Motor neuron (in vitro differentiated cells): Measurements from ENCODE around the gene IARS1. TPM values are rescaled to one million over a fixed set of nuclear protein-coding genes. Genes with fewer than 3 reads are reported as not detected.
A peak's percentile ranks its signal among the peaks of the same experiment; 100 is the strongest.

Source experiments
- ATAC-seq, 8 experiments: fragments of 200-7000 bp; cut with Tn5 transposase; replicated peaks in 6 of 8; 2 replicates each; pipeline ENCODE4 v1.8.0; 2021; ENCODE audit warnings: mild to moderate bottlenecking in 8 of 8, moderate library complexity in 8 of 8
- H3K27ac ChIP-seq, 2 donors: fragments of 250-450 bp; sonication (Bioruptor Pico); 2 replicates each; pipeline ENCODE4 v1.9.0; 2021; ENCODE audit warnings: antibody characterized with exemption in 2 of 2, mild to moderate bottlenecking in 2 of 2, moderate library complexity in 1 of 2
- H3K4me1 ChIP-seq, 2 donors: fragments of 250-450 bp; sonication (Bioruptor Pico); replicated peaks in 1 of 2; 2 replicates each; pipeline ENCODE4 v1.6.1; 2021; ENCODE audit warnings: antibody characterized with exemption in 2 of 2, mild to moderate bottlenecking in 2 of 2, moderate library complexity in 1 of 2
- H3K4me3 ChIP-seq, 5 donors: fragments of 250-450 bp; sonication (Bioruptor Pico); 2 replicates each; pipeline ENCODE4 v1.9.0; 2021; ENCODE audit warnings: antibody characterized with exemption in 5 of 5, mild to moderate bottlenecking in 5 of 5, moderate library complexity in 4 of 5
- whole genome bisulfite sequencing, 10 experiments: fragments of 450-650 bp; shearing (Covaris generic); methylation state at CpG; one replicate each; pipeline ENCODE4 v1.0.0; 2022; 5-methylcytosine and 5-hydroxymethylcytosine counted together
- in situ Hi-C, 9 experiments: fragments of 400-800 bp; cut with MboI; loops; one replicate each; pipeline ENCODE4 v1.15.0; 2021; ENCODE audit warnings: low sequenced_read_pairs in 9 of 9, low pct_unique_long_range_greater_than_20kb in 2 of 9; ENCODE audit not compliant: unreplicated experiment in 9 of 9
- total RNA-seq, 8 experiments: library from RNA; unstranded; fragments of 300-600 nt; gene quantifications; 2 replicates each; pipeline versions ENCODE4 v1.2.3 to v1.2.4, GENCODE V29; 2022

Gene IARS1
- total RNA-seq, 8 experiments from 2014 or later = 127 to 240 (median 200) TPM

DNA sequence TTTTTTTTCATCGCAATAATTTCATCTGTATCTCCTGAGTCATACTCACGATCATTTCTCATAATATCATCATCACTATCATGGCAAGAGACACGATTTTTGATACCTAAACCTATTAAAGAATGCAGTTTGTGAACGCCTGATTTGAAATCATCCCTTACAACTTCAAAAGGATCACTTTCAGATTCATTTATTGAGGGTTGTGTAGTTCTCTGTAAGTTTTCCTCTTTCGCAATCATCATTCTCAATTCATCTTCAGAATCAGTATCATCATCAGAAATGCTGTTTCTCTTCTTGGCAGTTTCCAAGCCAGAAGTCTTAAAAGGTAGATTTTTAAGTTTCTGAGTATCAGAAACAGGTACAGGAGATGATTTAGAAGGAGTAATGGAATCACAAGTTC is 22.0 kb upstream of the IARS1 start:
- in situ Hi-C loops = loop anchor here in 2 of 9 experiments (25.0 kb wide), 1 partner anchor 322 kb away; no protein-coding TSS in a partner anchor

DNA sequence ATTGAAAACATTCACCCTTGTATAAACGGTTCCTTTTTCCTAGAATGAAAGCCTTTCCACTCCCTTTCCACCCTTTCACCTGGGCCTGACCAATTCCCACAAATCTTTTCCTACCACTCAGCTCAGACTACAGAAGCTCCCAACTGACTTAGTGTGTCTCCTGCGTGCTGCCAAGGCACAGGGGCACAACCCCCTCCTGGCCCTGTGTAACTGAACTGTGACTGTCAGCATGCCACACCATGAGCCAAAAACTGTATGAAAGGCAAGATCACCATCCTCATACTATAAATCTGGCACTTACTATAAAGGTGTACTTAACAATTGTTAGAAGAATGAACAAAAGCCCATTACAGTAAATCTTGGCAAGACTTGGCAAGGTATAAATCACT is 20.1 kb upstream of the IARS1 start:
- Histone ChIP-seq H3K4me3 (no peak overlapping the region), H3K4me1 (no peaks in the 10 kb centered on the region), H3K27ac (no peak overlapping the region)
- WGBS, 10 experiments = 0 to 100% (median 85%) methylated on average over 1 to 2 of the region's 2 CpGs
- no peak for ATAC-seq
- in situ Hi-C loops = loop anchor here in 2 of 9 experiments (25.0 kb wide), 1 partner anchor 324 kb away; no protein-coding TSS in a partner anchor

More for the DNA sequence above, 22.0 kb upstream of the IARS1 start:
- Histone ChIP-seq H3K27ac (no peak overlapping the region), H3K4me1 (no peaks in the 10 kb centered on the region), H3K4me3 (no peak overlapping the region)
- WGBS, 10 experiments = 83 to 100% (median 97%) methylated on average over 4 to 5 of the region's 5 CpGs
- ATAC-seq = no peak

DNA sequence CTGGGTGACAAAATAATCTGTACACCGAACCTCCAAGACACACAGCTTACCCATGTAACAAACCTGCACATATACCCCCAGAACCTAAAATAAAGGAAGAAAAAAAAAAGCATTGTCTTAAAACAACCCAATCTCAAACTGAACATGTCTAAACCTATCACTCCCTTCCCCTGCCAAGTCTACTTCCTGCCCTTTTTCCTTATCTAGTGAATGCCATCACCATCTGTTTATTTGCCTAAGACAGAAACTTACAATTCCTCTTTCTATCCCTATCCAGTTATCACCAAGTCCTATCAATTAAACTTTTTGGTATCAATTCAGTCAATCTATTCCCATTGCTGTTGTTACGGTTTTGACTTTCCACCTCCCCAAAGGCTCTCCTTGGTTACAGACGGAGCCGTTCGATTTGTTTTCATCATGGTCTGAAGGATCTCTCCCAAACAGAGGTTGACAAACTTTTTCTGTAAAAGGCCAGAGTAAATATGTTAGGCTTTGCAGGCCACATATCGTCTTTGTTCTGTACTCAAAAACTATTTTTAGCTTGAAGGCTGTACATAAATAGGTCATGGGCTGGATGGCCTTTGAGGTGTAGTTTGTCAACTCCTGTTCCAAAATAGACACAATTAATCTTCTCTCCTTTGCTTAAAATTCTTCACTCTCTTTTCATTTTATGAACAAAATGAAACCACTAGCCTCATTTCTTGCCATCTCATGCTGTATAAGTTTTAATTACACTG is 19.6 kb upstream of the IARS1 start:
- Histone ChIP-seq H3K4me1 (no peaks in the 10 kb centered on the region), H3K27ac (no peak overlapping the region), H3K4me3 (no peak overlapping the region)
- ATAC-seq = no peak
- in situ Hi-C loops = loop anchor here in 2 of 9 experiments (25.0 kb wide), 1 partner anchor 324 kb away; no protein-coding TSS in a partner anchor
- WGBS, 10 experiments = 87 to 100% (median 97%) methylated on average over 2 to 6 of the region's 6 CpGs; no CpG with 5 or more reads in 1 of the 10 experiments

DNA sequence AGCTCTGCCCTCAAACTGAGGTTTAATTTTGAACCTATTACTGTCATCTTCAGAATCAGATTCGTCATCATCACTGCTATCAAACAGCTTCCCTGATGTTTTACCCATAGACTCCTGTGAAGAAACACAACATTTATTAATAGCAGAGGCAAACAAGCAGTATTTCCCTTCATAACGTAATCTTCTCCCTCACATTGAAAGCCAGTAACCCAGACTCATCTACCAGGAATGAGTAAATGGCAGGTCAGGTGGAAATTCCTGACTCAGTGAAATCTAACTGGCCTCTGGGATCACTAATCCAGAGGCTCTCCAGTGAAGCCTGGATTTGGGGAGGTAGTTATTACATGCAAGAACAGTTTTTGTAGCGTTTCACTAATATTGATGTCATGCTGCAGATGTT is 17.1 kb upstream of the IARS1 start:
- WGBS, 10 experiments = 50 to 100% (median 98%) methylated on average over 1 to 3 of the region's 3 CpGs; no CpG with 5 or more reads in 4 of the 10 experiments
- Histone ChIP-seq H3K27ac (no peak overlapping the region), H3K4me1 (no peaks in the 10 kb centered on the region), H3K4me3 (no peak overlapping the region)
- in situ Hi-C loops = loop anchor here in 2 of 9 experiments (25.0 kb wide), 1 partner anchor 327 kb away; no protein-coding TSS in a partner anchor
- ATAC-seq = no peak

DNA sequence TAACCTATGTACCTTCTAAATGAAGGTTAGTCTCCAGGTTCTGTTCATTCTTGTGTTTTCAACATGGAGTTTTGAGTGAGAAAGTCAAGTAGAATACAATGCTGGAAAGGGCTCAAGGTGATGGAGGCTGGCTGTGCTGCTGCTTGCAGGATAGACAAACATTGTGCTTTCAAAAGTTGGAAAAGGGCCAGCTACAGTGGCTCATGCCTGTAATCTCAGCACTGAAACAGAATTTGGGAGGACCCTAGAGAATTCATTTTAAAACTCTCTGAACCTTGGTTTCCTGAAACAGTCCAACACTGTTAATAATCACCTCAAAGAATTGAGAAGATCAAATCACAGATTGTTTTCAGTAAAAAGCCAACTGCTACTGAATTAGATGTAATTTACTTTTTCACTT is 15.4 kb upstream of the IARS1 start:
- H3K27ac ChIP-seq = no peak overlapping the region
- no peaks in the 10 kb centered on the region for H3K4me1 ChIP-seq
- ATAC-seq = no peak
- in situ Hi-C loops = loop anchor here in 2 of 9 experiments (25.0 kb wide), 1 partner anchor 328 kb away; no protein-coding TSS in a partner anchor
- H3K4me3 ChIP-seq = no peak overlapping the region

DNA sequence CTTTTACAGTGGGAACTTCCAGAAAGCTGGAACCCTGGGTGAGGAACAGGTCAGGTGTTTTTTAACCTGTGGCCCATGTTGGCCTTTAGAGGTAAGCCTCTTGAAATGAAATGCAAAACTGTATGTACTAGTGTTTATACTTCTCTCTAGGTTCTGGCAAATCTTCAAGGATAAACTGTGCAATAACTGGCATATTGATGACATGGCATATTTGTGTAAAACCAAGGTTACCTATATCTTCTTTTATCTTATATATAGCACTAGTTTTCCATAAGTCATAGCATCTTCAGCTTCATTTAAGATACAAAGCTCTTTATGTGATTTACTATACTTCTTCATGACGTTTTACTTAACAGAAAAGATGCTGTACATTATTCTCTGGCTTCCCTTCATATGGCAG is 7.4 kb upstream of the IARS1 start:
- no peak overlapping the region for H3K27ac ChIP-seq
- WGBS, 10 experiments = 17 to 100% (median 75%) methylated on average over 1 of the region's 1 CpG; no CpG with 5 or more reads in 1 of the 10 experiments
- H3K4me1 ChIP-seq = peaks cover 0 to 1% of the 10 kb centered on the region in 2 donors

DNA sequence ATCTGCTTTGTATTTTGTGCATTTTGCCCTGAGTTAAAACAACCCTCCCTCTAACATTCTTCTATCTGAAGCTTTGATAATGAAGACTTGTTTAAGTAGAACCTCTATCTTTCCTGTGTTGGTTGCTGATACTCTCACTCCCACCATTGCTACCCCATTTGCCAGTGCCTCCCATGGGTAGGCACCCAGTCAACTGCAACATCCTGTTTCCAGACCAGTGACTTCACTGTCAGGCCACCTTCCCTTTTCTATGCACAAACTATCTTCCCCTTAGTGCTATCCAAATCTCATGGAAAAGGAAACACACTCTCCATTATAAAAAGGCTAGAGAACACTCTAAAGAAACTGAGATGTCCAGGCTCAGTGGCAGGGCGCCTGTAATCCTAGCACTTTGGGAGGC is 5.6 kb upstream of the IARS1 start:
- peaks cover 12 to 13% of the 10 kb centered on the region in 2 donors for H3K4me1 ChIP-seq
- 17 to 67% (median 54%) methylated on average over 1 of the region's 1 CpG; no CpG with 5 or more reads in 4 of the 10 experiments for WGBS, 10 experiments
- in situ Hi-C loops = loop anchor here in 1 of 9 experiments (25.0 kb wide), 1 partner anchor 338 kb away; no protein-coding TSS in a partner anchor
- no peak overlapping the region for H3K27ac ChIP-seq
- no peak for ATAC-seq
- H3K4me3 ChIP-seq = no peak overlapping the region

More for the DNA sequence above, 7.4 kb upstream of the IARS1 start:
- no peak overlapping the region for H3K4me3 ChIP-seq
- in situ Hi-C loops = loop anchor here in 2 of 9 experiments (25.0 kb wide), 1 partner anchor 336 kb away; no protein-coding TSS in a partner anchor
- no peak for ATAC-seq

DNA sequence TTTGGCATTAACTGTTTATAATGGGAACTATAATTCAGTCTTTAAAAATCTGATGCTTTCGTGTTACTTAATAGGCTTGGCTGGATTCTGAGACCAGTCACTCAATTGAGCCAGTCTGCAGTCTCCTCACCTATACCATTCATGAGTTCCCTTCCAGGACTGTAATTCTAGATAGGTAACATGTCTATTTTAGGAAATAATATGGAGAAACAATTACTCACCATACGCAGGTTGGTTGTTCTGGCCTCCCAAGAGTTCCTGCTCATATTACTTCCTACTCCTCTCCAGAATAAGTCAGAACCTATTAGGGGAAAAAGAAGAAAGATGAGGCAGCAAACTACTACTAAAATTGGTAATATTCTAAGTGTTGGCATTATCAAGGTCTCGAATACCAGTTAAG is 4.5 kb upstream of the IARS1 start:
- in situ Hi-C loops = loop anchor here in 1 of 9 experiments (25.0 kb wide), 1 partner anchor 339 kb away; no protein-coding TSS in a partner anchor
- no peak for ATAC-seq
- Histone ChIP-seq H3K27ac (no peak overlapping the region), H3K4me1 (peaks cover 12 to 13% of the 10 kb centered on the region in 2 donors), H3K4me3 (no peak overlapping the region)
- WGBS, 10 experiments = 75 to 100% (median 94%) methylated on average over 1 to 3 of the region's 3 CpGs; no CpG with 5 or more reads in 2 of the 10 experiments

DNA sequence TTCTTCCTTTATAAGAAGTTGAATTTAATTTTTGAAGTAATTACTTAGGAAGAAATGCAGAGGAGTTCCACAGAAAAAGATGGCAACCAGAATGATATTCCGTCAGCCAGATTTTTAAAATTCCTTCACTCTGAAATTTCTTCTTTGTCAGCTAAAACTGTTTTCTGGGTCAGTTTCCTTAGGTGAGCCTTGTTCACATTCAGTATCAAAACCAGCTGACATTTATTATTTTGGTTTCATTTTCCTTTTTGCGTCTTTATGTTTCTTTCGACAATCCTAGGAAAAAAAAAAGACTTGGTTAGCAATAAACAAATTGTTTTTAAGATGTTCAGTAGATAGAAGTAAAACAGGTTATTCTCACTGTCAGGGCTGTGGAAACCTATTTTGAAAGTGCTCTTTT is 4.1 kb upstream of the IARS1 start:
- no peak for ATAC-seq
- 67 to 100% (median 93%) methylated on average over 2 to 3 of the region's 3 CpGs for WGBS, 10 experiments
- Histone ChIP-seq H3K27ac (no peak overlapping the region), H3K4me1 (peaks cover 12 to 13% of the 10 kb centered on the region in 2 donors), H3K4me3 (no peak overlapping the region)
- in situ Hi-C loops = loop anchor here in 1 of 9 experiments (25.0 kb wide), 1 partner anchor 340 kb away; no protein-coding TSS in a partner anchor

DNA sequence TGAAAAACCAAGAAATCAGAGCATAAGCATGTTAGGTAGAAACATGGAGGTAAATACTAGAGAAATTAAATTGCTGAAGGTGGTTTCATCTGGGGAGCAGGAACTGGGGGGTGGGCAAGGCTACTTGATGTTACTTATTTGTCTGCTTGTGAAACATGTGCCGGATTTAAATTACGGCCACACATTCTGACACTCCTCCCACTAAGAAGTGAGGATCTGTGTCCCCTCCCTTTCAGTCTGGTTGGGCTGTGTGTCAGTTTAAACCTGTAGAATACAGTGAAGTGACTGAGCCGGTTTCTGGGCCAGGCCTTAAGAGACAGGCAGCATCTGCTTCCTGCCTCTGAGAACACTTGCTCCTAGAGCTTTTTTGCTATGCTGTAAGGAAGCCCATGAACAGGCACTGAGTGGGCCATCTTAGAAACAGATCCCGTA is 2.3 kb upstream of the IARS1 start:
- Histone ChIP-seq H3K4me3 (no peak overlapping the region), H3K4me1 (peaks cover 17 to 19% of the 10 kb centered on the region in 2 donors), H3K27ac (peak overlapping the region in 1 of 2 donors; percentile 38)
- WGBS, 10 experiments = 36 to 100% (median 90%) methylated on average over 2 to 3 of the region's 4 CpGs; no CpG with 5 or more reads in 5 of the 10 experiments
- in situ Hi-C loops = loop anchor here in 1 of 9 experiments (25.0 kb wide), 1 partner anchor 341 kb away; no protein-coding TSS in a partner anchor
- ATAC-seq = peak in 1 of 8 experiments; percentile 25

DNA sequence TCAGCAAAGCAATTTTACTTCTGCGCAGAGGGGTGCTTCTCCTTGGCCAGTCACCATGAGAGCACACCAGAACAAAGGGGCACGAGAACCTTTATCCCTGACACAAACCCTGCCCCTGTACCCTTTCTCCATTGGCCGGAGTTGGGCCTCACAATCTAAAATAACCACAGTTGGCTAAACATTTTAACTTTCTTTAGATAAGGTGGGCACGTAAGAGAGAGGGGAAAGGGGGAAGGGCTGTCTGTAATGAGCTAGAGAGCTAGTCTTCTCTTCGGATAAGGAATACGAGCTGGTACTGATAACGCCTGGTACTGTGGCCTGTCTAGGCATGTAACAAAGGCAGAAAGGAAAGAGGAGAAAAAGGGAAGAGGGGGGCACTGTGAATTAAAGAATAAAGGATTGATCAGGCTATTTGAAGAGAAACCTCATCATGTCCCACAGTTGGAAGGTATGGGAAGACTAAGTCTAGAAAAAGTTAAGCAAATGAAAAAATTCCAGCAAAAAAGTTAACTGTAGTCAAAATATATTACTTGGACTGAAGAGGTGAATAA is 1.8 kb upstream of the IARS1 start:
- in situ Hi-C loops = loop anchor here in 1 of 9 experiments (25.0 kb wide), 1 partner anchor 342 kb away; no protein-coding TSS in a partner anchor

DNA sequence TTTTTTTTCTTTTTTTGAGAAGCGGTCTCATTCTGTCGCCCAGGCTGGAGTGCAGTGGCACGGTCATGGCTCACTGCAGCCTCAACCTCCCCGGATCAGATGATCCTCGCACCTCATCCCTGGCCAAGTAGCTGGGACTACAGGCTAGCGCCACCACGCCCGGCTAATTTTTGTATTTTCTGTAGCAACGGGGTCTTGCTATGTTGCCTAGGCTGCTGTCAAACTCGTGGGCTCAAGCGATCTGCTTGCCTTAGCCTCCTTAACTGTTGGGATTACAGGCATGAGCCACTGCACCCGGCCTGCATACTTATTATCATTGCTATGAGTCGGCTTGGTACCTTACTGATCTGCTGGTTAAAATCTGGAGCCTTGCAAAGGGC is 790 bp upstream of the IARS1 start:
- peak in 4 of 8 experiments; percentile 4 to 14 (median 7) for ATAC-seq
- Histone ChIP-seq H3K27ac (peak overlapping the region; percentile 84 to 96), H3K4me3 (peak overlapping the region; percentile 56 to 92 (median 88)), H3K4me1 (peaks cover 17 to 19% of the 10 kb centered on the region in 2 donors)
- in situ Hi-C loops = loop anchor here in 1 of 9 experiments (25.0 kb wide), 1 partner anchor 343 kb away; no protein-coding TSS in a partner anchor
- WGBS, 10 experiments = 0 to 38% (median 9%) methylated on average over 1 to 9 of the region's 13 CpGs; no CpG with 5 or more reads in 1 of the 10 experiments

More for the DNA sequence above, 1.8 kb upstream of the IARS1 start:
- Histone ChIP-seq H3K4me1 (peaks cover 17 to 19% of the 10 kb centered on the region in 2 donors), H3K27ac (peak overlapping the region; percentile 20 to 84), H3K4me3 (no peak overlapping the region)
- no peak for ATAC-seq
- WGBS, 10 experiments = 44 to 100% (median 86%) methylated on average over 1 to 7 of the region's 7 CpGs; no CpG with 5 or more reads in 1 of the 10 experiments

DNA sequence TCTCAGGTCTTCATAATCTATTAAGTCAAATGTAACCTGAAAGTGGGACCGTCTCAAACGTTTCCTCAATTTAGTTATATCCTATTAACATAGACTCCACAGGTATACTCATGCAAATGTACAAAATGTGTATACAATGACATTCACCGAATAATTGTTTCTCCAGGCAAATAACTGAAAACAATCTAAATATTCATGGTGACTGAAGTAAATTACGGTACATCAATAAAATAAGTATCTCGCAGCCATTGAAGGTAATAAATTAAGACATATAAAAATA is 482 bp downstream of the IARS1 start:
- no peak for ATAC-seq
- WGBS, 10 experiments = 0 to 3% (median 0%) methylated on average over 3 to 5 of the region's 5 CpGs
- in situ Hi-C loops = loop anchor here in 1 of 9 experiments (25.0 kb wide), 1 partner anchor 344 kb away; no protein-coding TSS in a partner anchor
- H3K4me3 ChIP-seq = peak overlapping the region; percentile 56 to 92 (median 88)
- H3K27ac ChIP-seq = peak overlapping the region; percentile 96 to 98
- peaks cover 17 to 19% of the 10 kb centered on the region in 2 donors for H3K4me1 ChIP-seq
